DMS53 treated with DMSO at 0.1 percent for 48 hours (cell line): ENCODE data around the gene XPNPEP3.
"Not testable (repeated sequence)": the region's sequence is repeated elsewhere in the genome, so short reads cannot be mapped to it uniquely, and the experiment has no call there.

ENCODE experiments used
- DNase-seq: peaks from one replicate; lab custom pipeline; 2025; ENCODE audit not compliant: unreplicated experiment; lab: John Stamatoyannopoulos, UW

Gene XPNPEP3

DNA sequence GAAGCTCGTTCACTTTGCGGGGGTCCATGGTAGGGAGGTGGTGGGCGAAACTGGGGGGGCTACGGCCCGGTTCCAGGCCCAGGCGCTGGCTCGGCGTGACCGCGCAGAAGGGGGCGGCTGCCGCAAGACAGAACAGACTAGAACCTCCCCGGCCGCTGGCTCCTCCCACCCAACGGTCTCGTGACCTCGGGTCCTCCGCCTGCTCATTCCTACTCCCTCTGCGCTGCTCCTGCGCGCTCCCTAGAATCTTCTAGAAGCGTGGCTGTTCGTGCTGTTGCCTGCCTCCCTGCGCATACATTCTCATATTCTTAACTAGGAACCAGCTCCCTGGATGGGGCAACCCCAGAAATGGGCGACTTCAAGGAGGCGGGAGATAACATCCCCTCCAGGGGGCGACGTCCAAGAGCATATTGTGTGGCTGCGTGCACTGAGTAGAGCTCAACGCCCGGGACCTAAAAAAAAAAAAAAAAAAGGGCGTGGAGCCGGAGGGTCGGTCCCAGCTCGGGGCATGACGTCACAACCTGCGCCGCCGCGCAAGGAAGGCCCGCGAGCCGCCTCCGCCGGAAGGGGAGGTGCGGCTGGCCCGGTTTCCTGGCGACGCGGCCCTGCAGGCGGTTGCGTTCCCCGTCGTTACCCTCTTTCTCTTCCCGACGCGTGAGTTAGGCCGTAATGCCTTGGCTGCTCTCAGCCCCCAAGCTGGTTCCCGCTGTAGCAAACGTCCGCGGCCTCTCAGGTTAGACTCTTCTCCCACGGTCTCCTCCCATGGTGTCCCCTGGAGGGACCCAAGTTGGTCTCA lies at the start of gene XPNPEP3, which contains the start of gene ST13:
TSS of gene XPNPEP3 (plus strand) at position 636 of the 796 bp plus-strand sequence. CDS start at position 670, 34 bp downstream.
TSS of gene ST13 (minus strand) at position 127 of the 796 bp plus-strand sequence. CDS start at position 28, 99 bp downstream.
- DNase-seq = peak; percentile 79

DNA sequence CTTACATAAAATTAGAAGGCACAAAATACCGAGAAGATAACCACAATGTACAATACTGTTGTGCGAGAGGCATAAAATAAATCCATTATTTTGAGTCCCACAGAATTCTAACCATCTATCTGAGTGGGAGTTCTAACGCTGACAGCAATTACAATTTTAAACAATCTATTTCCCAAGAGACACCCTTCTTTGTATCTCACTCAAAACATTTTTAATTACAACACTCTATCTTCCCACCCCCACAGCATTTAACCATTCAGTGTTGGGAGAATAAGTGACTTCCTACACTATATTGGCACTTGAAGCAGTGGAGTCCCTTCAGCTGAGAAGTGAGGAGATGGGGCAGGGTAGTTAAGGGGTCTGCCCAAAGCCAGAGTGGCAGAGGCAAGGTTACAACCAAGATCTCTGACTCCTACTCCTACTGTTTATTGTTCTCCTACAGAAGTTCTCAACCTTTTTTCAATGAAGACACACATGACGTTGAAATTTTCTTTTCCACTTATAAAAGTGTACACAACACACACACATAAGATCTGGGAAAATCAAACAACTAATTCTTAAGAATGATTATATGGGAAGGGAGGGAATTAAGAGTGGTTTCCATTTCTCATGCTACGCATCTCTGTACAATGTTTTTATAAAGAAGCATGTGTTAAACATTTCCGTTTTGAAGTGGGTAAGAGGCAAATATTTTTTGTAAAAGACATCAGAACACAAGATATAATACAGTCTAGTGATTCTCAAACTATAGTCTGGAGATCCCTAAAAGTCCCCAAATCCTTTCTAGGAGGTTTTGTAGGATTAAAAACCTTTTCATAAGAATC lies 48.7 kb upstream of the XPNPEP3 start:
- no peak for DNase-seq

DNA sequence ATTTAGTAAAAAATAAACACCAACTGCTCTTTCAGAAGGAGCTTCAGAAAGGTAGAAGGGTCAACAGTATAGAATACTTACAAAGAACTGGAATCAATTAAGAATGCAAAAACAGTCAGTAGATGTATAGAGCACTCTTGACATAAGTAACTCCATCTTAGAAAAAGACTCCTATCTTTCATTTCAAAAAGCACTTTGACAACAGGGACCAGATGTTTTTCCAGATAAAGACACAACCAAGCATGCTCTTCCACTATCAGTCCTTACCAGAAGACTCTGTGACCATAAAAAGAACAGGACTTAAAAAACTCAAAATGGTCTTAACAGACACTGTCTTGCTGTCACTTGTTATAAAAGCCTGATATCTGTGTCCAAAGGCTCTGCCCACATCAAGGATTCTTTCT lies 43.0 kb upstream of the XPNPEP3 start:
- DNase-seq = no peak

DNA sequence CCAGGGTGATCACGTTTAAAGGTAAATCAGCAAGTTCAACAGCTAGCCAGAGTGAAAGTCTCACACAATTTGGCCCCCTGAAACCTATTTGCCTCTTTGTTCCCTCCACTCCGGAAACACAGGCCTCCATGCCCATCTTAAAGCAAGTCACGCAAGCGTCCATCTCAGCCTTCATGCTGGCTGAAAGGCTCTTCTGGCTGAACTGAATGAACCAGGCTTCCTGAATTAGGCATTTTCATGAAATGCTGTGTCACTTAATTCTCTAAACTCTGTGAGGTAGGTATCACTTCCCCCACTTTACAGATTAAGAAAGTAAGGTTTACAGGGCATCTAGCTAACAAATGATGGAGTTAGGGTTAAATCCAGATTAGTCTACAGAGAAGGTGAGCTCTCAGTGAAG lies 39.2 kb upstream of the XPNPEP3 start:
- no peak for DNase-seq

DNA sequence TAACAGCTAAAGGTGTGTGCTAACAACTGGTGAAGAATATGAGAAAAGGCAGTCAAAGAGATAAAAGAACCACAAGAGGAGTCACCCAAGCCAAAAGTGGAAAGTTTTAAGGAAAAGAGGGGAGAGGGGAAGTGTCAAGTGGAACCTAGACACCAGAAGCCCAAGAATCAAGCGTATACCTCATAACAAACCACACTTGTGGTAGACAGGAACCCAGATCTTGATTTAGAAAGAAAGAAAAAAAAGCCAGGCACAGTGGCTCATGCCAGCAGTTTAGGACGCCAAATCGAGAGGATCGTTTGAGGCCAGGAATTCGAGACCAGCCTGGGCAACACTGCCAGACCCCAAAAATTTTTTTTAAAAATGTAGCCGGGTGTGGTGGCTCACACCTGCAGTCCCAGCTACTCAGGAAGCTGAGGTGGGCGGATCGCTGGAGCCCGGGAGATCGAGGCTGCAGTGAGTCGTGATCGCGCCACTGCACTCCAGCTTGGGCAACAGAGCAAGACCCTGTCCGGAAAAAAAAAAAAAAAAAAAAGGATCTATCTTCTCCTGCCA lies 38.7 kb upstream of the XPNPEP3 start:
- no peak for DNase-seq

DNA sequence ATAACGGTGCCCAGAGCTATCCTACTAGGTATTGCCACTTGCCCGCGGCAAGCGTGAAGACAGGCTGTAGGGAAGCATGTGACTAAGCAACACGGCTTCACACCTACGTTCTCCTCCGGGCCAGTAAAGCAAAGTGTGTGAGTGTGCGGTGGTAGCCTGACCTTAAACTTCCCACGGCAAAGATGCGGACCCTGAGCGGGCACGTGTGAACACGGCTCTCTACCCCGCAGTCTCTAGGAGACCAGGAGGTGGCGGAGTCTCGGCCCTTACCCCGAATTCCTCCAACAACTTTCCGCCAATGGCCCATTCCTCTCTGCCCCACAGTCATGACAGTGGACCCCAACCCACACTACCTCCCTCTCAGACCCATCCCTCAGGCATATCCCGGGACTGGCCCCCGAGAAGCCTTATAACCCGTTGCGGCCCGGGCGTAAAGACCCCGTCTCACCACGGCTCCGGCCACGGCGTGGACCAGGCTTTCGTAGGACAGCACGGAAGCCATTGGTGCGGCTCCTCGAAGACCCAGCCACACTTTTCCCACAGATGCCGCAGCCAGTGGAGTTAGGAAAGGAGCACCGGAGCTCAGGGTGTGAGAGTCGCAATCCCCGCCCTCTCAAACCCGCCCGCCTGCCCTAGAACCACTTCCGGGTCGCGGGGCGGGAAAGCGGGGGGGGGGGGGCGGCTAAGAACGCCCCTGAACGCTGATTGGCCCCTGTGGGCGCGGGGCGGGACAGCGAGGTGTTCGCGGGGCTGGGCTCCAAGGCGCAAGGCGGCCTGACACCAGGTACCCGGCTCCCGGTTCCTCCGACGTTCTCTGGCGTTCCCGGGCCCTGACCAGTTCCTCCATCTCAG lies 38.0 kb upstream of the XPNPEP3 start, which contains the start of gene SLC25A17:
TSS of gene SLC25A17 (minus strand) at position 600 of the 852 bp plus-strand sequence. CDS start at position 502, 98 bp downstream.
- DNase-seq = peak; percentile 60

DNA sequence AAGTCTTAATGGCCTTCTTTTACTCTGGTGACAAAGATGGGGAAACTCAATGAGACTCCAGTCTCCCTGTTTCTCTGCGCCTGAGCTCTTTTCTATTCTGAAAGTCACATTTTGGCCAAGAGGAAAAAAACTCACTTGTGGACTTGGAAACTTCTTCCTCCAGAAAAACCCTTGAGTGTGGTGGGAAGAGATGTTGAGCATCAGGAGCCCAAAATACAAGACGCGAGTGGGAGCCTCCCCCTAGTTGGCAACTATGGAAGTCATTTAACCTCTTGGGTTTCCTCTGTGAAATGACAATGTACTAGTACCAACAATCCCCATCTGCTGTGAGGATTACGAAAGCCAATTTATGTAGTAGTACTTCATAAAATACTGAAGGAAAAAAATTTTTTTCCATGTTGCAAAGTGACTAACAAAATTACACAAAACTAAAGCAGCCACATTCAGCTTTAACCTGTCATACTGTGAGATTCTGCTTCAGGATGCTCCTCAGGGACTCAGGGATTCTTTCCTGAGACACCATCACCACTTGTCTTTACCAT lies 37.3 kb upstream of the XPNPEP3 start:
- no peak for DNase-seq

DNA sequence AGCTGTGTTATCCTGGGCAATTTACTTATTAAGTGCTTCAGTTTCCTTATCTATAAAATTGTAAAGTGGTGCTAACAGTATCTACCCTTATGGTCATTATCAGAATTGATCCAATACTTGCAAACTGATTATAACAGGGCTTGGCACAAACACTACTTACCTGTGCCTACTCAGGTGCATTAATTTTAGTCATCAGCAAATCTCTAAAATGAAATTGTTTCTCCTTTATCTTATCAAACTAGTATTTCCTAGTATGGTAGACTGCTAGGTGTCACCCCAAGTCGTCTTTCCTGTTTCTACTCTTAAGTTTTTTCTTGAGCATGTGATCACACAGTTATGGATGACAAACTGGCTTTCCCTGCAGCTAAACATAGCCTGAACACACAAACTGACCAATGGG lies 33.5 kb upstream of the XPNPEP3 start:
- no peak for DNase-seq

DNA sequence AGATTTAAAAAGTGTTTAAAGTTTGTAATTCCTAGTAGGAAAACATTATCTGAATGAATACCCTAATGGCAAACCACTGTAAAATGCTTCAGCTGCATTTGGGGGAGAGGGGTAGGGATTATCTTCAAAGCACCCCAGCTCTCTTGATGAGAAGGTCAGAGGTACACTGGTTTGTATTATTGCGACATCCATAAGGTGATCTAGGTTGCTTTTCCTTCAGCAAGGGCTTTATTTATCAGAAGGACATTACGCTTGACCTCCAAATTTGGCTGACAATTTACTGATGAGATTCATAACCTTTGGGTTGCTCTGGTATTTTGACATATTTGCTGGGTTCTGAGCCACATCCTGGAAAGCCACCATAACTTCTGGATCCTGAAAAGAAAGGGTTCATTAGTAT lies 30.7 kb upstream of the XPNPEP3 start:
- not testable (repeated sequence) for DNase-seq

DNA sequence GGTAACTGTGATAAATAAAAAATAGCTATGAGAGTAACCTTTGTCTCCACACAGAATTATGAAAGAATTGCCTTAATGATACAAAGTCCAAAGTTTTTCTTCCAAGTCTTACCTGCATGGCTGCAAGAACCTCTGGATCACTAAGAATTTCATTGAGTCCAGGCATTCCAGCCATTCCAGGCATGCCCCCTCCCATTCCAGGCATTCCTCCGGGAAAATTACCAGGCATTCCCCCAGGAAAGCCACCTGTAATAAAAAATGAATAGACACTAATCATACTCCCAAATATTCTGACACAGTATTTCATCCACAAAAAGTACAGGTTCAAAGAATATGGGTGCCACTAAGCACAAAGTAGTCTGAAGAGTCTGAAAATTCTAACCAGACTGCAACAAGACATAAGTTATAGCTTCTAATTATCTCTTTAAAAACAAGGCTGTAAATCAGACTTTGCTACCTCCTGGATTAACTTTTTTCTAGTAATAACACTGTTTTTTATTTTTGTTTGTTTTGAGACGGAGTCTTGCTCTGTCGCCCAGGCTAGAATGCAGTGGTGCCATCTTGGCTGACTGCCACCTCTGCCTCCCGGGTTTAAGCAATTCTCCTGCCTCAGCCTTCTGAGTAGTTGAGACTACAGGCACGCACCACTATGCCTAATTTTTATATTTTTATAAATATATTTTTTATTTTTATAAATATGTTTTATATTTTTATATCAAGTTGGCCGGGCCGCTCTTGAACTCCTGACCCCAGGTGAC lies 29.8 kb upstream of the XPNPEP3 start:
- no peak for DNase-seq

DNA sequence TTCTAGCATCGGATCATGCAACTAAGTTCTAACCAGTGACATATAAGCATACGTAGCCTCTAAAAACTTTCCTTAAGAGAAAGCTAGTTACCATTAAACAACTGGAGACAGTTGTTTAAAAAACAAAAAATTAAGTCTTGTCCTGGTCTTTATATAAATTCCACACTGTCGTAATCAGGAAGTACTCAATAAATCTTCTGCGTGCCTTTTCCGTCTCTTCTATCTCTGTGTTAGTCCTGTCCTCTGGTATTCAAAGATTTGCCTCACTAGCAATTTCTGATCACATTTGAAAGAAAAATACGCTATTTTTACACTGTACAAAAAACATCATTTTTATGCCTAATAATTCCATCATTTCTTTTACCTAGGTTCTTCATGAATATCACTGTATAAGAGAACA lies 27.8 kb upstream of the XPNPEP3 start:
- no peak for DNase-seq

DNA sequence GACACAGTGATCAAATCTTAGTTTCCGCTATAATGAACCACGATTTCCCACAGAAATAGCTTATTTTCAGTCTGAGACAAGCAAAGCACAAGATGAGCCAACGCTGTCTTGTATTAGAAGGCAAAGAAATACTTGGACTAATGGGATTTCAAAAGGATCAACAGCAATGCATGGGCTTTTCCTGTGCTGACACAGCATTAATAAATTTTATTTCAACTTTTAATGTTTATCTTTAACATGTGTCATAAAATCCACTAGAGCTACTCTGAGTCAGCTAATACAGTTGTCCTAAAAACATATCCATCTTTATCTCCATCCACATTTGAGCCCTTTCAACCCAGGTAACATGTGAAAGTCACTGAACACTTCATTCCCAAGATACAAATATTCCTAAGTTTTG lies 22.3 kb upstream of the XPNPEP3 start:
- DNase-seq = no peak

DNA sequence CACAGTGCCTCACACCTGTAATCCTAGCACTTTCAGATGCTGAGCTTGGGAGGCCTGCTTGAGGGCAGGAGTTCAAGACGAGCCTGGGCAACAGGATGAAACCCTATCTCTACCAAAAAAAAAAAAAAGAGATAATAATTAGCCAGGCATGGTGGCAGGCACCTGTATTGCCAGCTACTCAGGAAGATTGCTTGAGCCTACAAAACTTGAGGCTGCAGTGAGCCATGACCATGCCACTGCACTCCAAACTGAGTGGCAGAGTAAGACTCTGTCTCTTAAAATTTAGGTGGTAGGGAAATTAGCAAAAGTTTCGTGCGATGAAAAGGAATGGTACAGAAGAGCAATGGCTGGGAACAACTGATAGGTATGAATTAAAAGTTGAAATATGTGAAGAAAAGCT lies 18.5 kb upstream of the XPNPEP3 start:
- peak; percentile 11 for DNase-seq

DNA sequence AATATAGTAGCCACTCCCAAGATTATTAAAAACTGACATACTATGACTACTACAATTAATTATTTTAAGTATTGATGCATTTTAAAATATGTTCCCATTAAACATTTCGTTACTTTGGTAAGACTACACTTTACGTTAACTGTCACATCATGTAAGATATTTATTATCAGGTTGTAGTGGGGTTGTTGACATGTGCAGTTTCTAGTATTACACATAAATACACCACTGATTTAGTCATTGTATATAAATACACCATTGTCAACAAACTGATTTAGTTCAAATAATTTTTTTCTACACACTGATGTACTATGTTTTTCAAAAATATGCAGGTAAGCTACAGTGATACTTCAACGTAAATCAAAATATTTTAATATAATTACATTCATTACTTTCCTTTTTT lies 12.0 kb upstream of the XPNPEP3 start:
- DNase-seq = no peak

DNA sequence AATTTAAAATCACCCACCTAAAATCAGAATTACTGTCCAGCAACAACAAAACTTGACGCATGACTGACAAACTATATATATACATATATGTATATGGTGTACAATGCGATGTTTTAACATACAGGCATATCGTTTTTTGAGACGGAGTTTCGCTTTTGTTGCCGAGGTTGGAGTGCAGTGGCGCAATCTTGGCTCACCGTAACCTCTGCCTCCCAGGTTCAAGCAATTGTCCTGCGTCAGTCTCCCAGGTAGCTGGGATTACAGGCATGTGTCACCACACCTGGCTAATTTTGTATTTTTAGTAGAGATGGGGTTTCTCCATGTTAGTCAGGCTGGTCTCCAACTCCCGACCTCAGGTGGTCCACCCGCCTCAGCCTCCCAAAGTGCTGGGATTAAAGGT lies 11.1 kb upstream of the XPNPEP3 start:
- DNase-seq = not testable (repeated sequence)

DNA sequence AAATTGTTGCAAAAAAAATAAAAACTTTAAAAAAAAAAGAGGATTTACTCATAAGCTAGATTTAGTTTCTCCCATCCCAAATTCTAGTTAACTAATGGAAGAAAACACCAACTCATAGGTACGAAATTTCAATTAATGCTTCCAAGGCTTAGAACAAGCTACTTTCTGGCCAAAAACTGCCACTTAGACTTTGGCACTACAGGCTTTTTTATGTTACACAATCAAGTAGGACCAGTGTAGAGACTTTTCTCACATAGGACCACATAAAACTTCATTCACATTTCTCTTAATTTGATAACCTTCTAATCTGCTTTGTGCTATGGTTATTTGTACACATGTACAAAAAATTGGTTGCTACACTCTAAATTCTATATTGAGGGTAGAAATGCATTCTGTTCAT lies 3.6 kb upstream of the XPNPEP3 start:
- no peak for DNase-seq

DNA sequence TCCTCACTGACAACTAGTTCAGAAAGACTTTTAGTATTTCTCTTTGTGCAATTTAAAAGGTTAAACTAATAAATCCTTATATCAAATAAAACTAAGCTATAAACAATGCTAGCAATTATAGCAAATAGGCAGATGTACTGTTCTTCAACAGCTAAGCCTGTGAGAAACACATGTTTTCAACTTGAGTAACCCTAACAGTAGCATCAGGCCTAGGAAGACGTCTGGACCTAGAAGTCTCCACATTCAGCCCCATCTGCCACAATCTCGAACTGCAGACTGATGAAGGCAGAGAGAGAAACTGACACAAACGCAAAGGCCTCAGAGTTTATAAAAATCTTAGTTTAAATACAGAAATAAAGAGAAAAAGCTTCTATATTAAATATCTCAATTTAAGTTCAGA lies 3.0 kb upstream of the XPNPEP3 start:
- DNase-seq = no peak

DNA sequence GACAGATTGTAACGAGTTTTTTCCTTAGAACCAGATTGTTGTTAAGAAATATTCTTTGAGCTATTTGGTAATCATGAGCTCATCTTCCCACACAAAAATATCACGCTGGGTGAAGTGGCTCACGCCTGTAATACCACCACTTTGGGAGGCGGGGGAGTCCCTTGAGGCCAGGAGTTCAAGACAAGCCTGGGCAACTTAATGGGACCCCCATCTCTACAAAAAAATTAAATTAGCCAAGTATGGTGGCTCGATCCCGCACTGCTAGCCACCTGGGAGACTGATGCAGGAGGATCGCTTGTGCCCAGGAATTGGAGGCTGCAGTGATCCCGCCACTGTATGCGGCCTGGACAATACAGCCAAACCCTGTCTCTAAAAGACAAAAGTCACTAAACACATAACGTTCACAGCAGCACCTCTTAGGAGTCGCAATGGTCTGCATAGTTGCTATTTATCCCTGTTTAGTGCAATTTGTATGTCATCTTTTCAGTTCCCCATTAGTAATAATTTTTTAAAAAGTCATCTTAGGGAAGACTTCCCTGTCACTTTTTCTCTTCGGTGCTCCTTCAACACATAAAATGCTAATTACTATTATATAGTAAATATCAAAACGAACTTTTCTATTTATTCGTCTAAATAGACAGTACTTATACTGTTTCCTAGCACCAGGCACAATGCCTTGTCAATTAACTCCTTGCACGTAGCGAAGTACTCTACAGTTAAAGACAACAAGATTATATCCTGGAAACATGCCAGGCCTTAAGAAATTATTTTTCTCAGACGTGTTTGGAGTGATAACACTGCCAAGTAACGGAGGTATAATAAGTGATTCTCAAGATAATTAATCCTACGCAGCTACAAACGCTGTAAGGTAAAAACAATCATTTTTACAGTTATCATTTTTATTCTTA lies 1.6 kb upstream of the XPNPEP3 start:
- no peak for DNase-seq
